H1 (cell line): Measurements from ENCODE around the gene LTO1. TPM values are rescaled to one million over a fixed set of nuclear protein-coding genes. Genes with fewer than 3 reads are reported as not detected.

Experiments
- CTCF ChIA-PET: fragments of 300-600 bp; sonication (Branson Sonifier 250); formaldehyde crosslinking; loops from one replicate; lab custom pipeline; 2021; ENCODE audit not compliant: partially characterized antibody; lab: Charles Lee
- POLR2A ChIA-PET: fragments of 300-600 bp; sonication (Branson Sonifier 250); formaldehyde crosslinking; loops from one replicate; lab custom pipeline; 2021; ENCODE audit warnings: inconsistent platforms; ENCODE audit not compliant: partially characterized antibody; lab: Charles Lee
- DNase-seq, 2 experiments: peaks; one replicate each; pipeline versions ENCODE4 v3.0.0 to v3.0.0-alpha.2; 2010 to 2022; ENCODE audit warnings: low spot score in 2 of 2, low read depth in 1 of 2, mixed read lengths in 1 of 2
- FAIRE-seq: peaks from 2 replicates; lab custom pipeline; 2011; peaks lifted over from hg19 to GRCh38; lab: Jason Lieb, UNC
- H2AFZ ChIP-seq: 2 replicates; pipeline ENCODE4 v1.8.1; 2012; ENCODE audit warnings: low read length, inconsistent platforms
- H2AK5ac ChIP-seq: 2 replicates; pipeline ENCODE4 v1.6.1; 2013; ENCODE audit warnings: low read depth, low read length
- H2BK120ac ChIP-seq: replicated peaks from 2 replicates; pipeline ENCODE3; 2013; ENCODE audit warnings: low read depth, low read length, inconsistent platforms
- H2BK12ac ChIP-seq: 2 replicates; pipeline ENCODE4 v1.6.1; 2013; ENCODE audit warnings: low read depth, low read length
- H2BK15ac ChIP-seq: 2 replicates; pipeline ENCODE4 v1.6.1; 2013; ENCODE audit warnings: low read length
- H2BK20ac ChIP-seq: 2 replicates; pipeline ENCODE4 v1.6.1; 2013; ENCODE audit warnings: low read length
- H2BK5ac ChIP-seq: 2 replicates; pipeline ENCODE4 v1.6.1; 2013; ENCODE audit warnings: low read depth, low read length
- H3K14ac ChIP-seq: 2 replicates; pipeline ENCODE4 v1.6.1; 2013; ENCODE audit warnings: inconsistent platforms; ENCODE audit not compliant: insufficient read length
- H3K18ac ChIP-seq: 2 replicates; pipeline ENCODE4 v1.6.1; 2013; ENCODE audit warnings: low read length; ENCODE audit errors: extremely low read depth
- H3K23ac ChIP-seq: 2 replicates; pipeline ENCODE4 v1.6.1; 2013; ENCODE audit warnings: inconsistent platforms; ENCODE audit not compliant: insufficient read length
- H3K23me2 ChIP-seq: 2 replicates; pipeline ENCODE4 v1.6.1; 2013; ENCODE audit warnings: low read depth, low read length
- H3K27ac ChIP-seq: 2 replicates; pipeline ENCODE4 v1.6.1; 2011; ENCODE audit warnings: low read depth, low read length, inconsistent platforms
- H3K27me3 ChIP-seq, 4 experiments: replicated peaks in 1 of 4; 1 replicate in 1 of 4; 2 replicates in 3 of 4; pipeline versions ENCODE4 v1.6.1 to v1.8.1; 2011 to 2013; ENCODE audit warnings: low read length in 3 of 4, mild to moderate bottlenecking in 3 of 4, inconsistent platforms in 2 of 4, mixed read lengths in 2 of 4, moderate library complexity in 1 of 4; ENCODE audit not compliant: control insufficient read depth in 3 of 4, insufficient read depth in 3 of 4; ENCODE audit errors: extremely low read depth in 1 of 4
- H3K36me3 ChIP-seq, 4 experiments: 2 replicates each; pipeline versions ENCODE4 v1.6.1 to v1.8.1; 2011 to 2013; ENCODE audit warnings: mild to moderate bottlenecking in 4 of 4, low read length in 3 of 4, moderate library complexity in 2 of 4, control low read depth in 1 of 4, inconsistent platforms in 1 of 4; ENCODE audit not compliant: insufficient read depth in 4 of 4, control insufficient read depth in 2 of 4
- H3K4ac ChIP-seq: replicated peaks from 2 replicates; pipeline ENCODE3; 2013; ENCODE audit warnings: low read length, low read depth, mixed read lengths, inconsistent platforms; ENCODE audit not compliant: insufficient read length
- H3K4me1 ChIP-seq, 4 experiments: replicated peaks in 1 of 4; 1 replicate in 1 of 4; 2 replicates in 3 of 4; pipeline versions ENCODE4 v1.6.1 to v1.8.1; 2011 to 2013; ENCODE audit warnings: low read length in 3 of 4, inconsistent platforms in 2 of 4, mixed read lengths in 1 of 4; ENCODE audit not compliant: insufficient read depth in 4 of 4, control insufficient read depth in 3 of 4
- H3K4me2 ChIP-seq, 2 experiments: 2 replicates each; pipeline versions ENCODE4 v1.6.1 to v1.8.1; 2011 to 2013; ENCODE audit warnings: low read depth in 2 of 2, low read length in 2 of 2, control low read depth in 1 of 2, inconsistent platforms in 1 of 2, mild to moderate bottlenecking in 1 of 2; ENCODE audit not compliant: insufficient read depth in 1 of 2
- H3K4me3 ChIP-seq, 4 experiments: fragments of 200-600, 300-600 bp in 1 of 4; sonication (generic), shearing (Covaris generic), sonication (Bioruptor Twin) in 1 of 4; 2 replicates each; pipeline versions ENCODE4 v1.5.1 to v1.8.1; 2011 to 2016; ENCODE audit warnings: low read length in 4 of 4, low read depth in 3 of 4, control low read depth in 2 of 4, inconsistent platforms in 2 of 4, mild to moderate bottlenecking in 2 of 4, mixed read lengths in 1 of 4, moderate library complexity in 1 of 4; ENCODE audit not compliant: insufficient read depth in 2 of 4; ENCODE audit errors: extremely low read depth in 1 of 4
- H3K56ac ChIP-seq: replicated peaks from 2 replicates; pipeline ENCODE3; 2013; ENCODE audit warnings: low read depth, mild to moderate bottlenecking, mixed read lengths, low read length, inconsistent platforms; ENCODE audit not compliant: insufficient read length
- H3K79me1 ChIP-seq: 2 replicates; pipeline ENCODE4 v1.6.1; 2013; ENCODE audit warnings: low read depth, low read length, control low read depth
- H3K79me2 ChIP-seq, 2 experiments: 2 replicates each; pipeline versions ENCODE4 v1.6.1 to v1.8.1; 2012 to 2013; ENCODE audit warnings: low read length in 2 of 2, mild to moderate bottlenecking in 2 of 2, inconsistent platforms in 1 of 2; ENCODE audit not compliant: insufficient read depth in 2 of 2, control insufficient read depth in 1 of 2
- H3K9ac ChIP-seq, 4 experiments: replicated peaks in 1 of 4; 1 replicate in 1 of 4; 2 replicates in 3 of 4; pipeline versions ENCODE4 v1.6.1 to v1.8.1; 2011 to 2013; ENCODE audit warnings: low read depth in 3 of 4, low read length in 3 of 4, control low read depth in 2 of 4, mild to moderate bottlenecking in 2 of 4, moderate library complexity in 2 of 4, inconsistent platforms in 1 of 4; ENCODE audit errors: extremely low read depth in 1 of 4
- H3K9me3 ChIP-seq, 2 experiments: 2 replicates each; pipeline versions ENCODE4 v1.6.1 to v1.8.1; 2012 to 2013; ENCODE audit warnings: mild to moderate bottlenecking in 2 of 2, moderate library complexity in 2 of 2, control low read depth in 1 of 2, inconsistent platforms in 1 of 2, low read depth in 1 of 2, low read length in 1 of 2, mixed read lengths in 1 of 2; ENCODE audit not compliant: insufficient read depth in 2 of 2
- H4K20me1 ChIP-seq, 2 experiments: replicated peaks in 1 of 2; 2 replicates each; pipeline versions ENCODE3 to v1.8.1; 2011 to 2013; ENCODE audit warnings: inconsistent platforms in 2 of 2, low read length in 2 of 2, mild to moderate bottlenecking in 1 of 2; ENCODE audit not compliant: insufficient read depth in 2 of 2, control insufficient read depth in 1 of 2
- H4K5ac ChIP-seq: 2 replicates; pipeline ENCODE4 v1.6.1; 2013; ENCODE audit warnings: low read length, low read depth, mixed read lengths, inconsistent platforms; ENCODE audit not compliant: insufficient read length
- H4K8ac ChIP-seq: 2 replicates; pipeline ENCODE4 v1.8.0; 2013; ENCODE audit warnings: mild to moderate bottlenecking, moderate library complexity, low read length, inconsistent platforms; ENCODE audit not compliant: insufficient read depth; ENCODE audit errors: extremely low read depth
- H4K91ac ChIP-seq: replicated peaks from 2 replicates; pipeline ENCODE3; 2013; ENCODE audit warnings: low read length, mixed read lengths, inconsistent platforms; ENCODE audit not compliant: insufficient read length
- BCL11A ChIP-seq, 2 experiments: IDR thresholded peaks; one replicate each; pipeline ENCODE4 v1.6.1; 2011; ENCODE audit warnings: low read depth in 2 of 2, low read length in 2 of 2, mild to moderate bottlenecking in 2 of 2
- CTBP2 ChIP-seq: IDR thresholded peaks from 2 replicates; pipeline ENCODE4 v1.7.0; 2011; ENCODE audit warnings: borderline replicate concordance, mild to moderate bottlenecking, moderate library complexity, mixed read lengths, low read length; ENCODE audit not compliant: insufficient read depth, insufficient read length
- EZH2 ChIP-seq: fragments of 200-600 bp; sonication (generic); IDR thresholded peaks from 2 replicates; pipeline ENCODE4 v1.7.1; 2012; ENCODE audit warnings: low read depth, mild to moderate bottlenecking, moderate library complexity, low read length, inconsistent platforms; ENCODE audit not compliant: severe bottlenecking
- FOSL1 ChIP-seq: IDR thresholded peaks from 2 replicates; pipeline ENCODE4 v1.6.1; 2011; ENCODE audit warnings: mild to moderate bottlenecking, low read depth, low read length, moderate library complexity; ENCODE audit not compliant: insufficient read depth
- HDAC2 ChIP-seq, 2 experiments: fragments of 300-600 bp in 1 of 2; sonication (generic) in 1 of 2; IDR thresholded peaks; 2 replicates each; pipeline ENCODE4 v1.6.1; 2011 to 2012; ENCODE audit warnings: low read depth in 2 of 2, low read length in 2 of 2, mild to moderate bottlenecking in 2 of 2, moderate library complexity in 2 of 2, borderline replicate concordance in 1 of 2, inconsistent platforms in 1 of 2
- KDM5A ChIP-seq: fragments of 200-600 bp; IDR thresholded peaks from 2 replicates; pipeline ENCODE4 v1.7.1; 2012; ENCODE audit warnings: mild to moderate bottlenecking, low read length, inconsistent platforms, mixed read lengths
- RNF2 ChIP-seq: fragments of 200-900, 300-1000 bp; sonication (generic); IDR thresholded peaks from 2 replicates; pipeline ENCODE4 v1.7.1; 2016; ENCODE audit warnings: borderline replicate concordance, low read depth, mild to moderate bottlenecking, antibody characterized with exemption, low read length; ENCODE audit not compliant: poor library complexity, severe bottlenecking; ENCODE audit errors: missing control alignments
- SIN3A ChIP-seq, 2 experiments: IDR thresholded peaks in 1 of 2; conservative IDR thresholded peaks in 1 of 2; 2 replicates each; pipeline ENCODE4 v1.6.1; 2011 to 2012; ENCODE audit warnings: low read length in 2 of 2, improper control_type of control experiment in 1 of 2, low read depth in 1 of 2, mild to moderate bottlenecking in 1 of 2
- WGBS, 2 experiments: shearing (Covaris generic) in 1 of 2; methylation state at CpG; one replicate each; pipeline versions ENCODE4 v1.1.6 to v1.1.7; 2013 to 2015; ENCODE audit warnings: low lambda C conversion rate in 2 of 2, mixed read lengths in 2 of 2, inconsistent platforms in 1 of 2, low coverage in 1 of 2, missing lambda C conversion rate in 1 of 2; ENCODE audit not compliant: insufficient replicate concordance in 2 of 2, insufficient coverage in 1 of 2, insufficient read length in 1 of 2; ENCODE audit errors: extremely low coverage in 1 of 2, missing lambda C conversion rate in 1 of 2; 5-methylcytosine and 5-hydroxymethylcytosine counted together
- polyA plus RNA-seq, 7 experiments: library from polyadenylated mRNA; depleted of rRNA in 3 of 7; stranded (reverse) in 5 of 7; unstranded in 2 of 7; fragments of >200 nt in 5 of 7; fragments of 200-250 nt in 2 of 7; gene quantifications; 1 replicate in 5 of 7; 2 replicates in 1 of 7; 4 replicates in 1 of 7; pipeline versions ENCODE4 v1.2.1 to v1.2.3, GENCODE V29; 2011 to 2013; ENCODE audit warnings: missing spikeins in 2 of 7, mixed read lengths in 2 of 7
- total RNA-seq: library from RNA; stranded (reverse); fragmentation: NEBNext Ultra II Directional; extraction: Animal tissue kit (Norgen Biotek cat#: 25700); gene quantifications from 2 replicates; pipeline ENCODE4 v1.2.1, GENCODE V29; 2021

Gene LTO1
- total and polyA plus RNA-seq, 2 of the 8 experiments (the other 6 are each of a cell fraction or from before 2014, with no cell fraction given): 15.4 to 21.3 TPM

DNA sequence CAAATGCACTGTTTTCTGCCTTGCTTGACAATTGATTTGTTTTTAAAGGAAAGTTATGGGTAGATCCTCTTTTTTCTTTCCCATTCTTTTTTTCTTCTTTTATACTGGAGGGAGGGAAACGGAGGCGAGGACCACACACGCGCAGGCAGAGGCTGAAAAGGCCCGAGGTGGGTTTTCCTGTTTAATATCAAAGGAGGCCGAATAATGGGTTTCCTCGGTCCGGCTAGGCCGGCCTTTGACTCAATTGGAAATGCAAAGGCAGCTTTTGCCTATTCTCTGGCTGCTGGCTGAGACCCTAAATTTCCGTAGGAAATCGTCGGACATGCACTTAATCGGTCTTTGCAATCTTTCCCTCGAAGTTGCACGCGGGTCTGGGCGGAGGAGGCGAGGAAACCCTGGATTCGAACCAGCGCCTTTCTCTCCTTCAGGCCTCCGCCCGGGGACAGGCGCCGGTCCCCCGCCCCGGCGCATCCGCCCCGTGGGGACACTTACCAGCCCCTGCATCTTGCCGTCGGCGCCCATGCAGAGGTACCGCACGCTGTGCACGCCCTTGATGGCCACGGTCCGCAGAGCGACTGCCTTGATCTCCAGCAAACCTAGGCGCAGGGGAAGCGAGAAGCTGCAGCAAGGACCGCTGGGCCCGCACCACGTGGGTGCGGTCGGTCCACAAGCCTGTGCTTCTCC lies 27.8 kb upstream of the LTO1 start:
- no peaks in the 10 kb centered on the region for H3K79me2 ChIP-seq
- FAIRE-seq: no peak
- H4K20me1 ChIP-seq: peaks cover 1 to 5% of the 10 kb centered on the region in 2 experiments
- no peak overlapping the region for H2AFZ ChIP-seq
- peak overlapping the region in 2 of 4 experiments; percentile 35 to 41; a peak in 3 of 7 replicates for H3K9ac ChIP-seq
- H3K27me3 ChIP-seq: peaks cover 0 to 26% (median 17%) of the 10 kb centered on the region in 4 experiments; a peak in 5 of 7 replicates
- peak overlapping the region; percentile 96 for H3K4ac ChIP-seq
- H4K5ac ChIP-seq: peak overlapping the region; percentile 78
- CTCF ChIA-PET: interaction anchor here (0.6 to 2.1 kb wide), 8 partner anchors 12 to 625 kb away, joined by 3 to 6 read pairs (median 4); no protein-coding TSS in a partner anchor
- H3K4me2 ChIP-seq: peak overlapping the region; percentile 52 to 91
- DNase-seq: peak in 1 of 2 experiments; percentile 78
- peaks cover 5% of the 10 kb centered on the region; the same call in 1 of the 2 replicates for H3K23me2 ChIP-seq
- peaks cover 0 to 10% (median 4%) of the 10 kb centered on the region in 4 experiments; a peak in 3 of 8 replicates for H3K36me3 ChIP-seq
- H2AK5ac ChIP-seq: peak overlapping the region; percentile 54; the same call in 1 of the 2 replicates
- peak overlapping the region; percentile 86; the same call in 1 of the 2 replicates for H2BK20ac ChIP-seq
- no peak overlapping the region for H3K23ac ChIP-seq
- peaks cover 11 to 40% (median 25%) of the 10 kb centered on the region in 4 experiments for H3K4me1 ChIP-seq
- no peak overlapping the region for H3K27ac ChIP-seq
- peak overlapping the region; percentile 99; the same call in 1 of the 2 replicates for H2BK15ac ChIP-seq
- H3K14ac ChIP-seq: no peak overlapping the region
- H2BK120ac ChIP-seq: peak overlapping the region; percentile 66
- peak overlapping the region; percentile 98 for H2BK12ac ChIP-seq
- peak overlapping the region; percentile 84 for H3K56ac ChIP-seq
- no peaks in the 10 kb centered on the region for H3K79me1 ChIP-seq
- peak overlapping the region; percentile 99 for H4K91ac ChIP-seq
- peak overlapping the region; percentile 91; the same call in 1 of the 2 replicates for H2BK5ac ChIP-seq
- 1% methylated on average over 43 of the region's 45 CpGs; no CpG with 5 or more reads in 1 of the 2 experiments for WGBS, 2 experiments
- peak overlapping the region; percentile 99 for H3K18ac ChIP-seq
- H4K8ac ChIP-seq: peak overlapping the region; percentile 54
- POLR2A ChIA-PET: interaction anchor here (0.6 to 4.2 kb wide), 15 partner anchors 7 to 191 kb away, joined by 3 to 23 read pairs (median 4); no protein-coding TSS in a partner anchor
- peak overlapping the region; percentile 37 to 78 (median 62) for H3K4me3 ChIP-seq
- H3K9me3 ChIP-seq: no peaks in the 10 kb centered on the region
- TF ChIP-seq KDM5A (no peak), EZH2 (peak; percentile 30), HDAC2 (IDR thresholded peaks at IDR 0.05; ENCODE audit: borderline replicate concordance in 1 of 2, low read depth in 2 of 2, low read length in 2 of 2) (peak in 1 of 2 experiments; percentile 80; a peak in 1 of 4 replicates), BCL11A (IDR thresholded peaks at IDR 0.05; ENCODE audit: low read depth in 2 of 2, low read length in 2 of 2) (no peak), RNF2 (no peak), FOSL1 (no peak), SIN3A (conservative IDR thresholded peaks at IDR 0.05 in 1 of 2, IDR thresholded peaks at IDR 0.05 in 1 of 2; ENCODE audit: low read depth in 1 of 2, low read length in 2 of 2) (no peak), CTBP2 (no peak)
